Upper lobe of left lung (tissue), 4 donors: ENCODE data around the gene GALNT7.

Source experiments
- EP300 ChIP-seq, 4 donors: sonication (generic); formaldehyde crosslinking; IDR thresholded peaks; one replicate each; pipeline ENCODE4 v1.5.1; 2017; ENCODE audit warnings: antibody characterized with exemption in 4 of 4, control low read depth in 2 of 4
- POLR2A ChIP-seq, 4 donors: fragments of 450-650 bp; IDR thresholded peaks; one replicate each; pipeline ENCODE4 v1.5.1; 2016 to 2017; ENCODE audit warnings: antibody characterized with exemption in 4 of 4, mild to moderate bottlenecking in 2 of 4
- POLR2AphosphoS5 ChIP-seq, 2 donors: sonication (generic); formaldehyde crosslinking; IDR thresholded peaks; one replicate each; pipeline ENCODE4 v1.5.1; 2017; ENCODE audit warnings: antibody characterized with exemption in 2 of 2
- TF ChIP-seq, protein P1 (sequence below), 6 experiments: fragments of 450-650 bp in 4 of 6; fragments of 200-600 bp in 2 of 6; sonication (generic) in 2 of 6; IDR thresholded peaks; one replicate each; pipeline ENCODE4 v1.5.1; 2016 to 2019; ENCODE audit warnings: antibody characterized with exemption in 6 of 6

DNA sequence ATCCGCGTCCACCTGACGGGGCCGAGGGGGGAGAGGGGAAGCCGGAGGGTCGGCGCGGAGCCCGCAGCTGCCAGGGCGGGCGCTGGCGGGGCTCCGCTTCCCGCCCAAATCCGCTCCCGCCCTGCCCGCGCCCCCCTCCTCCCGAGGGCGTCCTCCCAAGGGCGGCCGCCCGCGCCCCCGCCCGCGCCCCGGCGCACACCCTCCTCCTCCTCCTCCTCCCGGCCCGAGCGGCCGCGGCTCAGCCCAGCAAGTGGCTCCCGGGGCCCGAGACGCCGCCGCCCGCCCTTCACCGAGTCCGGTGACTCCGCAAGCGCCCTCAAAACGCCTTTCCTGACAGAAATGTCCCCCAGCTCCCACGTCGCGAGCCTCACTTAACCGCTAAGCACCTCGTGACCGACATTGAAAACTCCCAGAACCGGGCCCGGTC is 165.1 kb downstream of the GALNT7 start:
- TF ChIP-seq POLR2AphosphoS5 (IDR thresholded peaks at IDR 0.05), result no peak
- TF ChIP-seq, protein P1, sequence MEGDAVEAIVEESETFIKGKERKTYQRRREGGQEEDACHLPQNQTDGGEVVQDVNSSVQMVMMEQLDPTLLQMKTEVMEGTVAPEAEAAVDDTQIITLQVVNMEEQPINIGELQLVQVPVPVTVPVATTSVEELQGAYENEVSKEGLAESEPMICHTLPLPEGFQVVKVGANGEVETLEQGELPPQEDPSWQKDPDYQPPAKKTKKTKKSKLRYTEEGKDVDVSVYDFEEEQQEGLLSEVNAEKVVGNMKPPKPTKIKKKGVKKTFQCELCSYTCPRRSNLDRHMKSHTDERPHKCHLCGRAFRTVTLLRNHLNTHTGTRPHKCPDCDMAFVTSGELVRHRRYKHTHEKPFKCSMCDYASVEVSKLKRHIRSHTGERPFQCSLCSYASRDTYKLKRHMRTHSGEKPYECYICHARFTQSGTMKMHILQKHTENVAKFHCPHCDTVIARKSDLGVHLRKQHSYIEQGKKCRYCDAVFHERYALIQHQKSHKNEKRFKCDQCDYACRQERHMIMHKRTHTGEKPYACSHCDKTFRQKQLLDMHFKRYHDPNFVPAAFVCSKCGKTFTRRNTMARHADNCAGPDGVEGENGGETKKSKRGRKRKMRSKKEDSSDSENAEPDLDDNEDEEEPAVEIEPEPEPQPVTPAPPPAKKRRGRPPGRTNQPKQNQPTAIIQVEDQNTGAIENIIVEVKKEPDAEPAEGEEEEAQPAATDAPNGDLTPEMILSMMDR (IDR thresholded peaks at IDR 0.05), result no peak
- TF ChIP-seq POLR2A (IDR thresholded peaks at IDR 0.05), result no peak
- TF ChIP-seq EP300 (IDR thresholded peaks at IDR 0.05), result no peak
